Sigmoid colon (tissue), 7 donors: ENCODE data around the gene SEMA5B. TPM values are rescaled to one million over a fixed set of nuclear protein-coding genes. Genes with fewer than 3 reads are reported as not detected.
A peak's percentile ranks its signal among the peaks of the same experiment; 100 is the strongest.

Source experiments
- DNase-seq: peaks from one replicate; pipeline ENCODE4 v3.0.0-alpha.2; 2019
- H3K27ac ChIP-seq, 4 donors: fragments of 200-600 bp; sonication (generic); one replicate each; pipeline ENCODE4 v1.5.1; 2016 to 2019; ENCODE audit warnings: mild to moderate bottlenecking in 1 of 4
- H3K27me3 ChIP-seq, 3 donors: fragments of 200-600 bp; sonication (generic); one replicate each; pipeline ENCODE4 v1.5.1; 2019; ENCODE audit warnings: mild to moderate bottlenecking in 1 of 3
- H3K36me3 ChIP-seq, 4 donors: fragments of 200-600 bp; sonication (generic); one replicate each; pipeline ENCODE4 v1.5.1; 2016 to 2019
- H3K4me1 ChIP-seq, 4 donors: fragments of 200-600 bp; sonication (generic); one replicate each; pipeline ENCODE4 v1.5.1; 2017 to 2019
- H3K4me3 ChIP-seq, 4 donors: fragments of 200-600 bp; sonication (generic); one replicate each; pipeline ENCODE4 v1.5.1; 2017 to 2019; ENCODE audit warnings: mild to moderate bottlenecking in 2 of 4, moderate library complexity in 1 of 4
- H3K9me3 ChIP-seq, 4 donors: fragments of 200-600 bp in 3 of 4; sonication (generic) in 3 of 4; one replicate each; pipeline versions ENCODE4 v1.5.1 to v1.6.1; 2013 to 2019
- CTCF ChIP-seq, 4 experiments: fragments of 450-650 bp in 3 of 4; fragments of 200-600 bp in 1 of 4; IDR thresholded peaks; one replicate each; pipeline ENCODE4 v1.5.1; 2016 to 2019; ENCODE audit warnings: antibody characterized with exemption in 4 of 4, mild to moderate bottlenecking in 3 of 4, moderate library complexity in 2 of 4
- EP300 ChIP-seq, 4 donors: sonication (generic); formaldehyde crosslinking; IDR thresholded peaks; one replicate each; pipeline ENCODE4 v1.6.1; 2017; ENCODE audit warnings: antibody characterized with exemption in 4 of 4
- POLR2A ChIP-seq, 2 donors: fragments of 450-650 bp; IDR thresholded peaks; one replicate each; pipeline ENCODE4 v1.6.1; 2016; ENCODE audit warnings: antibody characterized with exemption in 2 of 2, mild to moderate bottlenecking in 2 of 2, moderate library complexity in 2 of 2
- POLR2AphosphoS5 ChIP-seq, 4 donors: sonication (generic); formaldehyde crosslinking; IDR thresholded peaks; one replicate each; pipeline ENCODE4 v1.6.1; 2017; ENCODE audit warnings: antibody characterized with exemption in 4 of 4
- WGBS, 2 donors: extraction: QIAGEN DNeasy Blood & Tissue Kit; methylation state at CpG; one replicate each; pipeline ENCODE4 v1.1.7; 2013; 5-methylcytosine and 5-hydroxymethylcytosine counted together
- intact Hi-C: fragments of 100-400 bp; cut with DNase I; formaldehyde crosslinking; loops from one replicate; pipeline ENCODE4 v1.15.1; 2023
- polyA plus RNA-seq, 3 donors: library from polyadenylated mRNA; stranded (reverse); fragments of 200-250 nt; gene quantifications; one replicate each; pipeline ENCODE4 v1.2.3, GENCODE V29; 2013
- total RNA-seq, 4 donors: library from RNA; depleted of rRNA; stranded (reverse); fragments of >200 nt; gene quantifications; one replicate each; pipeline ENCODE4 v1.1.0, GENCODE V29; 2016
- donor health status: healthy with polysubstance abuse.
- donor health status: Bipolar disorder and iron deficiency.
- donor health status: healthy.

SEMA5B gene
- total and polyA plus RNA-seq, 7 donors = 0.36 to 0.69 (median 0.55) TPM; not detected in 2

GRCh38 chr3:122915300-122916055, 112.1 kb downstream of the SEMA5B start:
- no peak overlapping the region for H3K4me3 ChIP-seq
- no peaks in the 10 kb centered on the region for H3K9me3 ChIP-seq
- 86% methylated on average over 17 of the region's 17 CpGs for WGBS, 2 donors
- no peak for DNase-seq
- intact Hi-C loops = no loop called here
- H3K4me1 ChIP-seq = peaks cover 0 to 7% (median 2%) of the 10 kb centered on the region in 4 donors
- TF ChIP-seq CTCF (IDR thresholded peaks at IDR 0.05) (no peak), EP300 (IDR thresholded peaks at IDR 0.05) (no peak), POLR2A (IDR thresholded peaks at IDR 0.05) (no peak), POLR2AphosphoS5 (IDR thresholded peaks at IDR 0.05) (no peak)
- H3K36me3 ChIP-seq = no peaks in the 10 kb centered on the region
- no peak overlapping the region for H3K27ac ChIP-seq
- peaks cover 13 to 28% (median 26%) of the 10 kb centered on the region in 3 donors for H3K27me3 ChIP-seq

GRCh38 chr3:122913539-122914100, 113.9 kb downstream of the SEMA5B start:
- no peaks in the 10 kb centered on the region for H3K36me3 ChIP-seq
- intact Hi-C loops = no loop called here
- TF ChIP-seq CTCF (IDR thresholded peaks at IDR 0.05) (no peak), POLR2A (IDR thresholded peaks at IDR 0.05) (no peak), EP300 (IDR thresholded peaks at IDR 0.05) (no peak)
- H3K4me3 ChIP-seq = no peak overlapping the region
- H3K4me1 ChIP-seq = peaks cover 0 to 7% (median 2%) of the 10 kb centered on the region in 4 donors
- peaks cover 13 to 28% (median 26%) of the 10 kb centered on the region in 3 donors for H3K27me3 ChIP-seq
- DNase-seq = no peak
- 79 to 84% methylated on average over 33 of the region's 33 CpGs for WGBS, 2 donors
- no peak overlapping the region for H3K27ac ChIP-seq
- H3K9me3 ChIP-seq = no peaks in the 10 kb centered on the region

GRCh38 chr3:122912772-122913538, 114.6 kb downstream of the SEMA5B start:
- Histone ChIP-seq H3K27ac (no peak overlapping the region), H3K4me1 (peaks cover 0 to 7% (median 2%) of the 10 kb centered on the region in 4 donors), H3K4me3 (peak overlapping the region in 1 of 4 donors; percentile 14), H3K9me3 (no peaks in the 10 kb centered on the region), H3K27me3 (peaks cover 13 to 28% (median 26%) of the 10 kb centered on the region in 3 donors), H3K36me3 (no peaks in the 10 kb centered on the region)
- intact Hi-C loops = no loop called here
- WGBS, 2 donors = 37 to 46% methylated on average over 76 of the region's 76 CpGs
- TF ChIP-seq POLR2A (IDR thresholded peaks at IDR 0.05) (no peak), CTCF (IDR thresholded peaks at IDR 0.05) (no peak), POLR2AphosphoS5 (IDR thresholded peaks at IDR 0.05) (no peak), EP300 (IDR thresholded peaks at IDR 0.05) (no peak)
- no peak for DNase-seq

- Histone ChIP-seq H3K4me1 (peaks cover 0 to 7% (median 2%) of the 10 kb centered on the region in 4 donors), H3K9me3 (no peaks in the 10 kb centered on the region), H3K36me3 (no peaks in the 10 kb centered on the region), H3K4me3 (no peak overlapping the region), H3K27me3 (peaks cover 13 to 28% (median 26%) of the 10 kb centered on the region in 3 donors), H3K27ac (no peak overlapping the region)
- no peak for DNase-seq
- WGBS, 2 donors = 93 to 94% methylated on average over 16 of the region's 16 CpGs
- intact Hi-C loops = no loop called here
- TF ChIP-seq EP300 (IDR thresholded peaks at IDR 0.05) = no peak
- TF ChIP-seq POLR2A (IDR thresholded peaks at IDR 0.05) = no peak
- no peak for TF ChIP-seq CTCF (IDR thresholded peaks at IDR 0.05)
- TF ChIP-seq POLR2AphosphoS5 (IDR thresholded peaks at IDR 0.05) = no peak
These were observed 115.7 kb downstream of the SEMA5B start for GRCh38 chr3:122911901-122912300.
